T-helper 1 cell treated with Interleukin-12 subunit alpha and Interleukin-12 subunit beta and Interleukin-4 antibody, amounts not matched to agents 30 μg/mL and 1 μg/mL, for 36 hours (primary cell): ENCODE measurements around the gene ELP4.

ENCODE experiments used
- H3K27ac Mint-ChIP-seq: one replicate; pipeline ENCODE4 v1.8.0; 2021; ENCODE audit warnings: mild to moderate bottlenecking, mixed read lengths
- H3K27me3 Mint-ChIP-seq: one replicate; pipeline ENCODE4 v1.8.0; 2021; ENCODE audit warnings: low read depth, mixed read lengths
- H3K36me3 Mint-ChIP-seq: one replicate; pipeline ENCODE4 v1.8.0; 2021; ENCODE audit warnings: low read depth, mixed read lengths
- H3K4me1 Mint-ChIP-seq: one replicate; pipeline ENCODE4 v1.8.0; 2021; ENCODE audit warnings: low read depth, mixed read lengths
- H3K4me3 Mint-ChIP-seq: one replicate; pipeline ENCODE4 v1.8.0; 2021; ENCODE audit warnings: mild to moderate bottlenecking, moderate library complexity, mixed read lengths
- H3K9me3 Mint-ChIP-seq: one replicate; pipeline ENCODE4 v1.8.0; 2021; ENCODE audit warnings: mixed read lengths

The ELP4 gene

DNA sequence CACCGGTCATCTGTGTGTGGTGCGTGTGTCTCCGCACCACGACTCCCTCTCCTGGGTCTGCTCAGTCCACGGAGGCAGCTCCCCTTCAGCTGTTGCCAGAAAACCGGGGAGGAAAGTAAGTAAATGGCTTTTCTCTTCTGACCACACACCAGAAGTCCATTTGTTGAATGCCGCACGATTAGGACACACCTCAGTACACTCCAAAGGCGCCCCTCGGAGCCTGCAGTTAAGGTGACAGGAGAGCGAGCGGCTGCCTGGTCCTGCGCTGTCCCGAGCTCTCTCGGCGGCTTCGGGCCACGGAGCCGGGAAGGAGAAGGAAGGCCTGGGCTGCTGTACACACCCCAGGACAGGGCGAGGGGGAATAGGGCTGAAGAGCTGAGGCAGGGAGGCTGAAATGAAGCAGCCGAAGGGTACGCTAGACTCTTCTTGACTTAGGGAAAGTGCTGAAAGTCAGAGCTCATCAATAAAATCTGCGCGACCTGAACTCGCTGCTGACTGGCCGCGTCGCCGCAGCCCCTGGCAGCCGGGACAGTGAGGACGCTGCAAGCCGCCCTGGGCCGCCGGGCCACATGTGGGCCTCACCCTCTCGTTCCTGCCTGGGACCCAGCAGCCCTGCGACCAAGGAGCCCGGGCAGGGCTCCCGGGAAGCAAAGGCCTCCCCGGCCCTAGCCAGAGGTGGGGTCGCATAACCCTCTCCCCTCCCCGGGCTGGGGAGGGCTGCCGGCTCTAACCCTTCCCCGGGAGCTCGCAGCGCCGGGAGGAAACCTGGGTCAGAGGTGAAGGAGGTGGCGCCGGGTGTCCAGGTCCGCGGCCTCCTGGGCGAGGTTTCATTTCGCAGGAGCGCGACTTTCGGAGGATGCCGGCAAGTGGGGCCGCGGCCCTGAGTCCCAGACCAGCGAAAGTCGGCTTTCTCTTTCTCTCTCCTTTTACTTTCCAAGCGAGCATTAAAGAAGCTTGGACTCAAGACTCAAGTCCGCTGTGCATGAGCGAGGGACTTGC is 303.1 kb downstream of the ELP4 start:
- H3K27me3 Mint-ChIP-seq = peaks cover 78% of the 10 kb centered on the region
- H3K4me3 Mint-ChIP-seq = no peak overlapping the region
- H3K36me3 Mint-ChIP-seq = peaks cover 6% of the 10 kb centered on the region
- no peaks in the 10 kb centered on the region for H3K9me3 Mint-ChIP-seq
- H3K4me1 Mint-ChIP-seq = peaks cover 18% of the 10 kb centered on the region
- peak overlapping the region; percentile 76 for H3K27ac Mint-ChIP-seq

GRCh38 chr11:31813391-31814175 is 304.0 kb downstream of the ELP4 start:
- peaks cover 6% of the 10 kb centered on the region for H3K36me3 Mint-ChIP-seq
- peaks cover 18% of the 10 kb centered on the region for H3K4me1 Mint-ChIP-seq
- H3K27me3 Mint-ChIP-seq = peaks cover 76% of the 10 kb centered on the region
- no peaks in the 10 kb centered on the region for H3K9me3 Mint-ChIP-seq
- H3K27ac Mint-ChIP-seq = peak overlapping the region; percentile 41
- no peak overlapping the region for H3K4me3 Mint-ChIP-seq

DNA sequence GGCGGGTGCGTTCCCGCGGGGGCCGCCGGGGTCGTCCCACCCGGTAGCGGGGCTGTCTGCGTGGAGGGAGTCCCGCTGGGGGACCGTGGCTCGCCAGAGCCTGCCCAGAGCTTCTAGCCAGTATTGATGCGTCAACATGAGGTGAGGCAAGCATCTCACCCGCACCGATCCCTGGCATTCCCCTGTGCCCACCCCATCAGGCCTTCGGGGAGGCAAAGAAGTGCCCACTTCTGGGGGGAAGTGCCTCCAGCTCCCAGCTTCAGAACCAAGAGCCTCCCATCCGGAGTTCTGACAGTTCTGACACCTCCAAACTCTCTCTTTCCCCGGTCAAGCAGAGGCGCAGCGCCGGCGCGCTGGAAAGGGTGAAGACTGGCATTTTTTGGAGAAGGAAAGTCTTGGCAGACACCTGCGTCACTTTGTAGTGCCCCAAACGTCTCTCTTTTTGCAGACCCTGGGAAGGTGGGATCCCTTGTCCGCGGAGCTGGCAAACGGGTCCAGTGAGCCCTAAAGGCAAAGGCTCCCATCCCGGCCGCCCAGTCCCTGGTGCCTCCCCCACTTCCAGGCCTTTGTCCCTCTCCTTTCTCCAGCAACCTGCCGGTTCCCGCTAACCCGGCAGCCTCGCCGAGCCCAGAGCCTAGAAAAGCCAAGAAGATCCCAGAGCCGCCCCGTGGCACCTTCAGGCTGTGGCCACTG is 304.8 kb downstream of the ELP4 start:
- Mint-ChIP-seq H3K4me1 (peaks cover 18% of the 10 kb centered on the region), H3K27me3 (peaks cover 74% of the 10 kb centered on the region), H3K9me3 (no peaks in the 10 kb centered on the region), H3K4me3 (no peak overlapping the region), H3K27ac (no peak overlapping the region), H3K36me3 (peaks cover 6% of the 10 kb centered on the region)

DNA sequence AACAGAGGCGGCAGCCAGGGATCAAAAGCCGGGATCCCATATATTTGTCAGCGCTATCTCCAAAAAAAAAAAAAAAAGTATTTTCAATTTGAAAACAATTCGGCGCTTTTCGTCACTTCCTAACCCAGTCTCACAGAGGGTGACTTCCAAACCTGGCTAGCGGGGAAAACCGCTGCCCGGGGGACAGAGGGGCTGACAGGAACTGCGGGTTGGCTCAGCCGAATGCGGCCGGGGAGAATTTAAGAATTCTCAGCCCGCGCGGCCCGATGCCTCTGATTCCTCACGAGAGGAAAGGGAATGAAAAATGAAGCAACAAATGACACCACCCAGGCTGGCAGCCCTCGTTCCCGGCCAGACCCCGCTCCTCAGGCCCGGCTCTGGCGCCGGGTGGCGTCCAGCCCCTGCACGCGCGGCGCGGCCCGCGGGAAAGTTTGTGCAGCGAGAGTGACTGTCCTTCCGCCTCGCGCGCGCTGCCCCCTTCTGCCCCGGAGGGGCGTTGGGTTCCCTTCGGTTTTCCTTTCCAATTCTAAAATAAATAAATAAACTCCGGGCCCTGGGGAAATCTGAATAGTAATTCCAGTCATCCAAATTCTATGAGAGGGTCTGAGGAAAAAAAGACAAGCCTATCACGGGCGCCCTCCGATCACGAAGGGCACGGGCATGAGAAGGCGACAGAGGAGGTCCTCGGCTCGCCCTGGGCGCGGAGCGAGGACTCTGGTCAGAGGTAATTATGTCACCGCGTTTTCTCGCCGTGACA is 306.3 kb downstream of the ELP4 start:
- no peaks in the 10 kb centered on the region for H3K9me3 Mint-ChIP-seq
- H3K27me3 Mint-ChIP-seq = peaks cover 77% of the 10 kb centered on the region
- H3K4me1 Mint-ChIP-seq = peaks cover 15% of the 10 kb centered on the region
- H3K4me3 Mint-ChIP-seq = no peak overlapping the region
- peaks cover 4% of the 10 kb centered on the region for H3K36me3 Mint-ChIP-seq
- peak overlapping the region; percentile 74 for H3K27ac Mint-ChIP-seq

DNA sequence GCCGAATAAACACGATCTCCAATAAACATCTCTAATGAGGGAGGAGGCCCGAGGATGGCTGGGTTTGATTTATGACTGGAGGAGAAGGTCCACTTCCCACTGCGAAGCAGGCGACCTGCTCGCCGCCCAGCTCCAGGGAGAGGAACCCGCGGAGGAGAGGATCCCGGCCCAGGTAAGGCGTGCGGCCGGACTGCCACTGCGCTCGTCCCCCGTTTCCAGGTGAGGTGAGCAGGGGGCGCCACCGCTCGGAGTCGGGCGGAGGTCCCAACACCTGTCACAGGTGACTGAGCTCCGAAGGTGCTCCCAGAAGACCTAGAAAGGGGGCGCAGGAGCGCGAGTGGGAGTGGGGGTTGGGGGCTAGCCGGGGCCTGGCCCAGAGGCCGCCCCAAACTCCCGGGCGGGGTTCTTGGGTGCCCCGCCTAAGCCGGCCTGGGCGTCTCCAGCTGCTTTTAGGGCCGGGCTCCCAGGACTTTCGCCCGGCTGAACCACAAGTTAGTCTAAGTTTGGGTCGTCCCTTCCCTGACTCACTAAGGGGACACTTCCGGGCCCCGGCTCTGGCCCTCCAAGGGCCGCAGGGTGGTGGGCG is 307.0 kb downstream of the ELP4 start:
- Mint-ChIP-seq H3K27me3 (peaks cover 77% of the 10 kb centered on the region), H3K27ac (peak overlapping the region; percentile 74), H3K36me3 (peaks cover 2% of the 10 kb centered on the region), H3K9me3 (peaks cover 2% of the 10 kb centered on the region), H3K4me3 (no peak overlapping the region), H3K4me1 (peaks cover 13% of the 10 kb centered on the region)

GRCh38 chr11:31817054-31817620 is 307.6 kb downstream of the ELP4 start:
- peaks cover 10% of the 10 kb centered on the region for H3K4me1 Mint-ChIP-seq
- no peak overlapping the region for H3K27ac Mint-ChIP-seq
- no peak overlapping the region for H3K4me3 Mint-ChIP-seq
- H3K9me3 Mint-ChIP-seq = peaks cover 3% of the 10 kb centered on the region
- H3K27me3 Mint-ChIP-seq = peaks cover 78% of the 10 kb centered on the region
- H3K36me3 Mint-ChIP-seq = no peaks in the 10 kb centered on the region

DNA sequence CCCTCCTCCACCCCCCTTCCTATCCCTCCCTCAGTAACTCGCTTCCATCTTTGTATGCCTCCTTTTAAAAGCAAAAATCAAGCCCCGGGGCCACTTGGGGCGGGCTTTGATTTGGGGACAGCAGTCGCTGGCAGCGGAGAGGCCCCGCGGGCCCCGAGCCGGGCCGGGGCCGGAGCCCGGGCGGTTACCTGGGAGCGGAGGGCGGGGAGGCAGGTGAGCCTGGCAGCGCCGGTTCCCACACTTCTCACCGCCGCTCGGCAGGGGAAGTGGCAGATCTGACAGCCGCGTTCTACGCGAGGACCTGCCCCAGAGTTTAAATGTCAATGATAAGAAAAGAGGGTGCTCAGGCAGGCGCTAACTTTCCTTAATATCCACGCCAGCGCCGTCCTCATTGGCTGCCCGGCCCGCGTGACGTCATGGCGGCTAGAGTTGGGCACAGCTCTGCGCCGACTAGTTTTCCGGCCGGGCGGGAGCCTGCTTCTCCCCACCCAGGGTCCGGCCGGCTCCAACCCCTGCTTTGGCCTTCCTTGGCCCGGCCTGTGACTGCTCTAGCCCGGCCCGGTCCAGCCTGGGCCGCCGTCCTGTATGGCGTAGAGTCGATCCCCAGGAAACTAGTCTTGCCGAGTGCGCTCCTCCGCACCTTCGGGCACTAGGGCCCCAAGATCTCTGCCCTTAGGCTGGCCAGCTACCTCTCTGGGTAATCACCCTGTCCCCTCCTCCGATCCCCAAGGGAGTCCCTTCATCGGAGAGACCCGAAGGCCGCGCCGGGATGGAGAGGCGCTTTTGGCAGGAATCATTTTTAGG is 308.3 kb downstream of the ELP4 start:
- Mint-ChIP-seq H3K4me3 (no peak overlapping the region), H3K27ac (no peak overlapping the region), H3K4me1 (peaks cover 7% of the 10 kb centered on the region), H3K36me3 (no peaks in the 10 kb centered on the region), H3K27me3 (peaks cover 79% of the 10 kb centered on the region), H3K9me3 (peaks cover 3% of the 10 kb centered on the region)

DNA sequence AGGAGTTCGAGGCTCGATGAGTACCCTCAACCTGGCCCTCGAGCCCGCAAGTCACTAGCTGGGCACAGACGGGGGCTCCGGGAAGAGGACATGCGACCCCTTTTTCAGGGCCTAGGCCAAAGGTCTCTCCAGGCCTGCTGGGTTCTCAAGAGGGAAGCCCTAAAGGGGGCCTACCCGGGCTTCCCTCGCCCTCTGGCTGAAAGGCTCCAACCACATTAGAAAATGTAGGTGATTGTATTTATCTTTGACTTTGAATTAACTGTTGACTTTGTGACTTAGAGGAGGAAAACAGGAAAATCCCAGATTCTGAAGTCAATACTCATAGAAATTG is 308.8 kb downstream of the ELP4 start:
- H3K27ac Mint-ChIP-seq = no peak overlapping the region
- peaks cover 3% of the 10 kb centered on the region for H3K9me3 Mint-ChIP-seq
- H3K4me1 Mint-ChIP-seq = peaks cover 7% of the 10 kb centered on the region
- H3K27me3 Mint-ChIP-seq = peaks cover 82% of the 10 kb centered on the region
- no peak overlapping the region for H3K4me3 Mint-ChIP-seq
- H3K36me3 Mint-ChIP-seq = no peaks in the 10 kb centered on the region

- peaks cover 7% of the 10 kb centered on the region for H3K4me1 Mint-ChIP-seq
- H3K9me3 Mint-ChIP-seq = peaks cover 3% of the 10 kb centered on the region
- H3K4me3 Mint-ChIP-seq = no peak overlapping the region
- H3K27me3 Mint-ChIP-seq = peaks cover 83% of the 10 kb centered on the region
- no peak overlapping the region for H3K27ac Mint-ChIP-seq
- H3K36me3 Mint-ChIP-seq = no peaks in the 10 kb centered on the region
These were observed 309.3 kb downstream of the ELP4 start for GRCh38 chr11:31818874-31819331.

DNA sequence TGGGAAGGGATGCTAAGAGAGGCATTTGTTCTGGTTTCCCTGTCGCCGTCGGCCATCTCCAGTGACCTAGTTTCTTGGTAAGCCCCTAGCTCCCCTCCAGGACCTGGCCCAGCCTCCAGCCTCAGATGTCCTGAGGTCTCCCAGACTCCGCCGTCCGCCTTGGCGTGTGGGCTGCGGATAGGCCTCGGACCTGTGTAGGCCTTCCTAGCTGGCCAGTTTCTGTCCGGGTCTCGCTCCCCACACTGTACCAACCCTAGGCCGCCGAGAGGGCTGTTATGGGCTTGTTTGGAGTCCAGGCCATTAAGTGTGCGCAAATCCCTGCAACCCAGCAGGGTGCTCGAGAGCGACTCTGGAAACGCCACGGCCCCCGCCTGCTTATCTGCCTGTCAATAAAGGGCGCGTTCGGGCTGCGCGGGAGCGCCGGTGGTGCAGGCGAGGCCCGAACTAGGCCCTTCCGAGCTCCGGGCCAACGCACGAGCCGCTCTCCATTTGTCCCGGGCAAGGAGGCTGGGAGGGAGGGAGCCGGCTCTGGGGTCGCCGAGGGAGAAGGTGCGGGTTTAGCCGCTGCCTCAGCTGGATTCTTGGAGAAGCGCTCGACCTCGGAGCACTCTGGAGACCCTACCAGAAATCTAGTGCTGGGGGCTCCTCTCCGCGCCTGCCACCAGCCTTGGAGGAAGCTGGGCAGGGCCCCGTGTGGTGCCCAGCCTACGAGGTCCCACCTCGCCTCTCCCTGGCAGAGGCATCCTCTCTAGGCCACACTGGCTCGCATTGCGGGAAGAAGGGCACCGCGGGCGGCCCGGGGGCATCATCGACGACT is 310.3 kb downstream of the ELP4 start:
- Mint-ChIP-seq H3K36me3 (peaks cover 3% of the 10 kb centered on the region), H3K4me1 (peaks cover 6% of the 10 kb centered on the region), H3K4me3 (no peak overlapping the region), H3K9me3 (peaks cover 3% of the 10 kb centered on the region), H3K27me3 (peaks cover 85% of the 10 kb centered on the region), H3K27ac (no peak overlapping the region)

- Mint-ChIP-seq H3K4me3 (no peak overlapping the region), H3K9me3 (peaks cover 3% of the 10 kb centered on the region), H3K27me3 (peaks cover 85% of the 10 kb centered on the region), H3K4me1 (peaks cover 2% of the 10 kb centered on the region), H3K27ac (no peak overlapping the region), H3K36me3 (peaks cover 3% of the 10 kb centered on the region)
These were observed 310.9 kb downstream of the ELP4 start for GRCh38 chr11:31820438-31820818.

- peaks cover 3% of the 10 kb centered on the region for H3K36me3 Mint-ChIP-seq
- no peak overlapping the region for H3K4me3 Mint-ChIP-seq
- H3K27me3 Mint-ChIP-seq = peaks cover 85% of the 10 kb centered on the region
- peaks cover 3% of the 10 kb centered on the region for H3K9me3 Mint-ChIP-seq
- no peak overlapping the region for H3K27ac Mint-ChIP-seq
- H3K4me1 Mint-ChIP-seq = peaks cover under 1% of the 10 kb centered on the region
These were observed 311.7 kb downstream of the ELP4 start for GRCh38 chr11:31821235-31821764.
